ENCODE measurements around the gene STARD4.

DNA sequence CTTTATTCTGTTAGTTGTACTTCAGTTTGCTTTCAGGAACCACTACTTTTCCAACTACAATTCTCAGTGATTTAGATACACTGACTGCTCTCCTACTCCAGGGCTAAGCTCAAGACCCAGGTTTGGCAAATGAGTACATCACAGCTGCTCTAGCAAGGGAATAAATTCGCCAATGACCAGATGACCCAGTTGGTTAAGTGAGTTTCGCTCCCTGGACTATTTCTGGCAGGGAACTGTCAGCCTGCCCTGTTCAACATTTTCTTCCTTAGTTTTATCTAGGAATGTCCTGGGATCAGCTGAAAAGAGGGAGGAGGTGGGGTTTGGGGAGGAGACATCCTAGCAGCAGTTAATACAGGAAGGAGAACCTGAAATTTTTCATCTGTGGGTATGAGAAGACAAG, 6.4 kb upstream of the STARD4 start:
- TF ChIP-seq, protein P1, sequence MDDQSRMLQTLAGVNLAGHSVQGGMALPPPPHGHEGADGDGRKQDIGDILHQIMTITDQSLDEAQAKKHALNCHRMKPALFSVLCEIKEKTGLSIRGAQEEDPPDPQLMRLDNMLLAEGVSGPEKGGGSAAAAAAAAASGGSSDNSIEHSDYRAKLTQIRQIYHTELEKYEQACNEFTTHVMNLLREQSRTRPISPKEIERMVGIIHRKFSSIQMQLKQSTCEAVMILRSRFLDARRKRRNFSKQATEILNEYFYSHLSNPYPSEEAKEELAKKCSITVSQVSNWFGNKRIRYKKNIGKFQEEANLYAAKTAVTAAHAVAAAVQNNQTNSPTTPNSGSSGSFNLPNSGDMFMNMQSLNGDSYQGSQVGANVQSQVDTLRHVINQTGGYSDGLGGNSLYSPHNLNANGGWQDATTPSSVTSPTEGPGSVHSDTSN (IDR thresholded peaks at IDR 0.05) = no peak
- TF ChIP-seq, protein P2, sequence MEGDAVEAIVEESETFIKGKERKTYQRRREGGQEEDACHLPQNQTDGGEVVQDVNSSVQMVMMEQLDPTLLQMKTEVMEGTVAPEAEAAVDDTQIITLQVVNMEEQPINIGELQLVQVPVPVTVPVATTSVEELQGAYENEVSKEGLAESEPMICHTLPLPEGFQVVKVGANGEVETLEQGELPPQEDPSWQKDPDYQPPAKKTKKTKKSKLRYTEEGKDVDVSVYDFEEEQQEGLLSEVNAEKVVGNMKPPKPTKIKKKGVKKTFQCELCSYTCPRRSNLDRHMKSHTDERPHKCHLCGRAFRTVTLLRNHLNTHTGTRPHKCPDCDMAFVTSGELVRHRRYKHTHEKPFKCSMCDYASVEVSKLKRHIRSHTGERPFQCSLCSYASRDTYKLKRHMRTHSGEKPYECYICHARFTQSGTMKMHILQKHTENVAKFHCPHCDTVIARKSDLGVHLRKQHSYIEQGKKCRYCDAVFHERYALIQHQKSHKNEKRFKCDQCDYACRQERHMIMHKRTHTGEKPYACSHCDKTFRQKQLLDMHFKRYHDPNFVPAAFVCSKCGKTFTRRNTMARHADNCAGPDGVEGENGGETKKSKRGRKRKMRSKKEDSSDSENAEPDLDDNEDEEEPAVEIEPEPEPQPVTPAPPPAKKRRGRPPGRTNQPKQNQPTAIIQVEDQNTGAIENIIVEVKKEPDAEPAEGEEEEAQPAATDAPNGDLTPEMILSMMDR (IDR thresholded peaks at IDR 0.05) = no peak
- TF ChIP-seq MXI1 (IDR thresholded peaks at IDR 0.05; ENCODE audit: low read depth, low read length) (no peak), SMC3 (IDR thresholded peaks at IDR 0.05; ENCODE audit: low read depth, low read length) (no peak), TAF1 (IDR thresholded peaks at IDR 0.05; ENCODE audit: borderline replicate concordance, low read depth, low read length) (no peak), NFIC (IDR thresholded peaks at IDR 0.05; ENCODE audit: borderline replicate concordance) (no peak), YY1 (IDR thresholded peaks at IDR 0.05; ENCODE audit: low read depth) (no peak), JUND (IDR thresholded peaks at IDR 0.05) (no peak), RAD21 (IDR thresholded peaks at IDR 0.05; ENCODE audit: low read length) (no peak)
- TF ChIP-seq, protein P3, sequence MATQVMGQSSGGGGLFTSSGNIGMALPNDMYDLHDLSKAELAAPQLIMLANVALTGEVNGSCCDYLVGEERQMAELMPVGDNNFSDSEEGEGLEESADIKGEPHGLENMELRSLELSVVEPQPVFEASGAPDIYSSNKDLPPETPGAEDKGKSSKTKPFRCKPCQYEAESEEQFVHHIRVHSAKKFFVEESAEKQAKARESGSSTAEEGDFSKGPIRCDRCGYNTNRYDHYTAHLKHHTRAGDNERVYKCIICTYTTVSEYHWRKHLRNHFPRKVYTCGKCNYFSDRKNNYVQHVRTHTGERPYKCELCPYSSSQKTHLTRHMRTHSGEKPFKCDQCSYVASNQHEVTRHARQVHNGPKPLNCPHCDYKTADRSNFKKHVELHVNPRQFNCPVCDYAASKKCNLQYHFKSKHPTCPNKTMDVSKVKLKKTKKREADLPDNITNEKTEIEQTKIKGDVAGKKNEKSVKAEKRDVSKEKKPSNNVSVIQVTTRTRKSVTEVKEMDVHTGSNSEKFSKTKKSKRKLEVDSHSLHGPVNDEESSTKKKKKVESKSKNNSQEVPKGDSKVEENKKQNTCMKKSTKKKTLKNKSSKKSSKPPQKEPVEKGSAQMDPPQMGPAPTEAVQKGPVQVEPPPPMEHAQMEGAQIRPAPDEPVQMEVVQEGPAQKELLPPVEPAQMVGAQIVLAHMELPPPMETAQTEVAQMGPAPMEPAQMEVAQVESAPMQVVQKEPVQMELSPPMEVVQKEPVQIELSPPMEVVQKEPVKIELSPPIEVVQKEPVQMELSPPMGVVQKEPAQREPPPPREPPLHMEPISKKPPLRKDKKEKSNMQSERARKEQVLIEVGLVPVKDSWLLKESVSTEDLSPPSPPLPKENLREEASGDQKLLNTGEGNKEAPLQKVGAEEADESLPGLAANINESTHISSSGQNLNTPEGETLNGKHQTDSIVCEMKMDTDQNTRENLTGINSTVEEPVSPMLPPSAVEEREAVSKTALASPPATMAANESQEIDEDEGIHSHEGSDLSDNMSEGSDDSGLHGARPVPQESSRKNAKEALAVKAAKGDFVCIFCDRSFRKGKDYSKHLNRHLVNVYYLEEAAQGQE (IDR thresholded peaks at IDR 0.05; ENCODE audit: low read depth, low read length) = no peak
- TF ChIP-seq, protein P4, sequence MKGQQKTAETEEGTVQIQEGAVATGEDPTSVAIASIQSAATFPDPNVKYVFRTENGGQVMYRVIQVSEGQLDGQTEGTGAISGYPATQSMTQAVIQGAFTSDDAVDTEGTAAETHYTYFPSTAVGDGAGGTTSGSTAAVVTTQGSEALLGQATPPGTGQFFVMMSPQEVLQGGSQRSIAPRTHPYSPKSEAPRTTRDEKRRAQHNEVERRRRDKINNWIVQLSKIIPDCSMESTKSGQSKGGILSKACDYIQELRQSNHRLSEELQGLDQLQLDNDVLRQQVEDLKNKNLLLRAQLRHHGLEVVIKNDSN (IDR thresholded peaks at IDR 0.05; ENCODE audit: borderline replicate concordance, low read depth) = no peak

Measured in SK-N-SH (cell line).